Measurements from ENCODE around the gene NAA50.
A peak's percentile ranks its signal among the peaks of the same experiment; 100 is the strongest.

NAA50 gene

DNA sequence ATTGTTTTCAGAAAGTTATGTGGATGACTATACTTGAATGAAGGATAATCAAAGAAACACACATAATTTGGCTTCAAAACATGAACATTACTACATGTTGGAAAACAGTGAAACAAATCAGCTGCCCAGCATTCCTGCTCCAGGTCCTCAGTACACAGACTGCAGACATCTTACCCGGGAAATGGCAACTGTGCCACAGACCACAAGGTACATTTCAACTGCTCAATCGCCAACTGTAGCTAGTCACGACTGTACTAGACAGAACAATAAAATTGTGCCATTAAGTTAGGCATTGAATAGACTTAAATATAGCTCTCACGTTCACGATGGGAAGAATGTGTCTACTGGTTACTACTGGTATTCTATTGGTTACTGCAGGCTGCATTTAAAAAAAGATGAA is 5.0 kb downstream of the NAA50 start:
- DNase-seq = no peak

DNA sequence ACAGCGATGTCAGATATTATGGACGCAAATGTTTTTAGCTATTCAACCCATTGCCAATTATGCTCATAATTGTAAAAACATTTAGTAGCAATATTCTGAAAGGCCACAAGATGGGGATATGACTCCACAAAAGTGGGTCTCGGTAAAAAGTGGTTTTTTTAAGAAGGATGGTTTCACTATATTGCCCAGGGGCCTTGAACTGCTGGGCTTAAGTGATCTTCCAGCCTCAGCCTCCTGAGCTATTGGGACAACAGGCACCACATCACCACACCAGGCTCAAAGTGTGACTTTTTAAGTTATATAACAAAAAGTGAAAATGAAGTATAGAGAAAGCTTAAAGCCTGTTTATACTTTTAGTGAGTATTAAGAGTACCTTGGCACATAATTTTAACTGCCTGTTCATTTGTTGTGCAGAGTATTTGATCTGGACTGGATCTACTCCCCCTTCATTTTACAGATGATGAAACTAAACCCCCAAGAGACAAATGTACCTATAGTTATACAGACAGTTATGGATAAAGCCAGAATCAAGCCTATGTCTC is 9.4 kb downstream of the NAA50 start:
- DNase-seq = peak in 1 of 2 donors; percentile 46

DNA sequence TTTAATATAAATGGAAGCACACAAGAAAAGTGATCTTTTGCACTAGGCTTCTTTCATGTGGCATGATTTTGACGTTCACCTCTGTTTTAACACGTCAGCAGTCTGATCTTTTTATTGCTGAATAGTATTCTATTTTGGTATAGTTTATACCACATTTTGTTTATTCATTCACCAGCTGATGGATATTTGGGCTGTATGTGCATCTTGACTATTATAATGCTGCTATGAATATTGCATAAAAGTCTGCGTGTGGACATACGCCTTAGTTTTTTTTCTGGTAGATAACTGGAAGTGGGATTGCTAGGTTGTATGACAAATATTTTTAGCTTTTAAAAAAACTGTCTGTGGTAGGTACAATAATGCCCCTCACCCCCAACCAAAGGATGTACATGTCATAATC is 14.4 kb downstream of the NAA50 start:
- no peak for DNase-seq

DNA sequence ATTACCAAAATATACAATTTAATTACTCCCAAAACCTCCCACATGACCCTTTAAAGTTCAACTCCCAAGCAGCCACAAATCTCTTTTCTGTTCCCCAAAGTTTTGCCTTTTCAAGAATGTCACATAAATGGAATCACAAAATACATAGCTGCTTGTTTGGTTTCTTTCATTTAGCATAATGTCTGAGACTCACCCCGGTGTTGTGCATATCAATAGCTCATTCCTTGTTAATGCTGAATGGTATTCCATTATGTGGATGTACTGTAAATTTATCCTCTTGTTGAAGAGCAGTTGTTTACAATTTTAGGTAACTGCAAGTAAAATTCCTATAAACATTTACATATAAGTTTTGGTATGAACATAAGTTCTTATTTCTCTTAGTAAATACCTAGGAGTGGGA is 15.5 kb downstream of the NAA50 start:
- no peak for DNase-seq

DNA sequence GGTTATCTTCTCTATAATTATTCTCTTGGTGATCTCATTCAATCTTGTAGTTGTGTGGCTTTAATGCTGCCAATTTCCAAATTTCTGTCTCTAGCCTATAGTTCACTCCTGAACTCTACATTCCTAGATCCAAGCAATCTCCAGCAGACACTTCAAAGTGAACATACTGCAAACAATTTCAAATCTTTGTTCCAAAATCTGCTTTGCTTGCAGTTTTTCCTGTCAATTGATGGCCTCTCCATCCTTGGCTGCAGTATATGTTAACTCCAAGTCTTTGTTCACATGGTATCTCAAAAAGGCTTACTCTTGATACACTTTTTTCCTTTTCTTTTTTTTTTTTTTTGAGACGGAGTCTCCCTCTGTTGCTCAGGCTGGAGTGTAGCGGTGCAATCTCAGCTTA is 17.4 kb downstream of the NAA50 start:
- no peak for DNase-seq

DNA sequence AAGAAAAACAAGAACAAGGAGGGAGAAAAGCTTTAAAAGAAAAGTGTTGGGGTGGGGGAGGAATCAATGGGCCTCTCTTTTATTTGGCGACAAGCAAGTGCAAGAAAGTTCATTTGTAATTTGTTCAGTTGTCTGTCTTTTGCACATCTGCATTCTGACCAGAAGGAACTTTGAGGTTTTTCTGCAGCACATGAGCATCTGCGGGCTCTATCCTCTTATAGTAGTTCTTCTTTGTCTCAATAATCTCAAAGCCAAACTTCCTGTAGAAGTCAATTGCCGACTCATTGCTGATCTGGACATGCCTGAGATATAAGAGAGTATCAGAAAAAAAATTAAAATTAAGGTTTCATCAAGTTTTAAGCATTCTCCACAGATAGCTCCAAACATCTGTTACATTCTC is 24.4 kb downstream of the NAA50 start:
- peak in 1 of 2 donors; percentile 18 for DNase-seq

DNA sequence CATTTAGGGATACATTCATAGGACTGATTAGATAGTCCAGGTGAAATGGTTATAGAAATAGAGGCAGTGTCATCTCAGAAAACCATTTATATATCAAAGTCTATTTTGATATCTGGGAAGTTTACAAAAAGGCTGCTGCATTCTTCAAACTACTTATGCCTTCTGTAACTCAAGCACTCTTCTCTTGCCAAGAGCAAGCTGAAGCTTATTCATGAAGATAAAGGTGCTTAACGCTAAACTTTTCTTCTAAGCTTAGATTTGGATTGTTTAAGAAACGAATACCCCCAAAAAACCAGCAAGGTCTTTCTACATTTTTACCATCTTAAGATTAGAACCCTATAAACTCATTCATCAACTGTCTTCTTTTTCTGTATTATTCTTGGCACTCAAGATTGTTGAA is 26.3 kb downstream of the NAA50 start:
- no peak for DNase-seq

DNA sequence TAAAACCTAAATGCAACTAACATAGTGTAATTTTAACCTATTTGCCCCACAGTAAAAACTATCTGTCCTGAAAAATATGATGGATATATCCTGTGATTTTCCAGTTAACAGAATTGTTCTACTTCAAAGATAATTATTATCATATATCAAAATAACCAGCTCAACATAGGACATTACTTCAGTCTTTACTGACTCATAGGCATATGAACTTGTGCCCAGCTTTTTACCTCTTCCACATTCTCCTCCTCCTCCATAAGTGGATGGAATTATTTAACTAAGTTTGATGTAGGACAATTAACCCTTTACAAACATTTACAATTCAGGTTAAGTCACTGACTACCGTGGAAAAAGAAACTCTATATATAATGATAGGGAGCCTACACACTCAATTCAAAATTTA is 26.8 kb downstream of the NAA50 start:
- DNase-seq = no peak

DNA sequence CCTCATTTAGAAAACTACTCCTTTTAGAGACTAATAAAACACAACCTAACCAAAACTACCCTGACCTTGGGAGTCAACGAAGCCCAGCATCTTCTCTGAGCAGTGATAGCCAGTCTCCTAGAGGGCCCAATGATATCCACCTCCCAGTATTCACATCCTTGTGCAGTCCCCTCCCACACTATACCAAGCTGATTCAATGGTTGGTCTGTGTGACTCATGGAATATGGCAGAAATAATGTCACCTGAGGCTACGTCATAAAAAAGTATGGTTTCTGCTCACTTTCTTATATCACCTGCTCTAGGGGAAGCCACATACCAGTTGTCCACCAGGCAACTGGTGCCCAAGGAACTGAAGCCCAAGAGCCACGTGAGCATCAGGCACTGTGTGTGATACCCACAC is 28.2 kb downstream of the NAA50 start:
- no peak for DNase-seq

DNA sequence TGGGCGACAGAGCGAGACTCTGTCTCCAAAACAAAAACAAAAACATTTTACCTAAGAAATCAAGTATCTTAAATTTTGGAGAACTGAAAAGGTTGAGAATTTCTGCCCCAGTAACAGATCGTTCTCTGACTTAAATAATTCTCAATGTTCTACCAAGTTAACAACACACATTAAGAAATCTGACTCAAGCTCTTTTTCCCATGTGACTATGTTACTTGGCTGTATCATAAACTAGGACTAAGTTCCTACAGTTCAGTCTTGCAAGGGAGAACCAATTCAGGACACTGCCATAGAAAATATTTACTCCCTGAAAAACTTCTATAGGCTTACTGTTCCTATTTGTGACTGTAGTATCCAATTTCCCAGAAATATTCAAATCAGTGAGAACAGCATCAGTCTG is 28.7 kb downstream of the NAA50 start:
- DNase-seq = no peak

DNA sequence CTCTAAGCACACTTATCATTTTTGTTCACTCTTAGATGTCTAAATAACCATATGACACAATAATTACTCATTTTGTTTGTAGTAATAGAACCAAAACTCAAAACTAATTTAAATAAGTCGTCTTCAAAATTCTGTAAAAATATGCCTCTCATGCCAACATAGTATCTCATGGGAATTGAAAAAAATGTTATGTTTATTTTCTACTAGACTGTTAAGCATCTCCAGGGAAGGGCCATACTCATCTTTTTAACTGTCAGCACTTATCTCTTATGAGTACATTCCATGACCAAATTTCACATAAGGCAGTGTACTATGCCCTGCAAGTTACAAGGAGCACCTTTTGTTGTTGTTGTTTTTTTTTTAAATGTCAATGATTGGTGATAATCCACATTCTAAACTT is 31.3 kb downstream of the NAA50 start:
- DNase-seq = no peak

DNA sequence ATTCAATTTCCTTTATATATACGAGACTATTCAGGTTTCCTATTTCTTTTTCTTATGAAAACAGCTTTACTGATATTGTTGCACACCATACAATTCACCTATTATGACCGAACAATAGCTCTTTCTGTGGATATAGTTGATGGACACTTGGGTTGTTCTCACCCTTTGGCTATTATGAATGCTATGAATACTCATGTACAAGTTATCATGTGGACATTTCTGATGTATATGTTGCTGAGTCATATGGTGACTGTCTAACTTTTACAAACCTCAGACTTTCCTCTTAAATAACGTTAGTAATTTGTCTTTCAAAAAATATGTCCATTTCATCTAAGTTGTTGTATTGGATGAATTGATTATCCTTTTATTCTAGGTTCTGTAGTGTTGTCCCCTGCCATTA is 33.9 kb downstream of the NAA50 start:
- no peak for DNase-seq

DNA sequence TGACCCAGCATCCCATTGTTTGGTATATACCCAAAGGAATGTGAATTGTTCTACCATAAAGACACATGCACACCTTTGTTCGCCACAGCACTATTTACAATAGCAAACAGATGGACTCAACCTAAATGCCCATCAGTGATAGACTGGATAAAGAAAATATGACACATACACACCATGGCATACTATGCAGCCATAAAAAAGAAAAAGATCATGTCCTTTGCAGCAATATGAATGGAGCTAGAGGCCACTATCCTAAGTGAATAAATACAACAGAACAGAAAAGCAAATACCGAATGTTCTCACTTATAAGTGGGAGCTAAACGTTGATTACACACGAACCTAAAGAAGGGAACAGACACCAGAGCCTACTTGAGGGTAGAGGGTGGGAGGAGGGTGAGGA is 38.2 kb downstream of the NAA50 start:
- DNase-seq = no peak

DNA sequence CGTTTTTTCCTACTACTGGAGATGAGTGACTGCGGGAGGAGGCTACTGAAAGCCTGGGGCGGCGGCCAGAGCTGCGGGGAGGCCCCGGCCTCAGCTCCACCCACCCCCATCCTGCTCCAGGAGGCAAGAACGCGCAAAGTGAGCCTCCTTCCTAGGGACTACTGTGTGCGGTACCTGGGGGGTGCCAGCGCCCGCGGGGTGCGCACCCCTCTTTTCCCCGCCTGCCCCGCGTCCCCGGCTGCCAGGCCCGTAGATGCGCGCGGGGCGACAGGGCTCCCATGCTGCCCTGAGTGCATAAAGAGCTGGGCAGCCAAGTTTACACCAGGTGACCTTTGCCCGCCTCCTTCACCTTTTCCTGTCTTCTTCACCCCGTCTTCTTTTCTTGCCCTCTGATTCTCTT is 47.1 kb downstream of the NAA50 start:
- DNase-seq = no peak

DNA sequence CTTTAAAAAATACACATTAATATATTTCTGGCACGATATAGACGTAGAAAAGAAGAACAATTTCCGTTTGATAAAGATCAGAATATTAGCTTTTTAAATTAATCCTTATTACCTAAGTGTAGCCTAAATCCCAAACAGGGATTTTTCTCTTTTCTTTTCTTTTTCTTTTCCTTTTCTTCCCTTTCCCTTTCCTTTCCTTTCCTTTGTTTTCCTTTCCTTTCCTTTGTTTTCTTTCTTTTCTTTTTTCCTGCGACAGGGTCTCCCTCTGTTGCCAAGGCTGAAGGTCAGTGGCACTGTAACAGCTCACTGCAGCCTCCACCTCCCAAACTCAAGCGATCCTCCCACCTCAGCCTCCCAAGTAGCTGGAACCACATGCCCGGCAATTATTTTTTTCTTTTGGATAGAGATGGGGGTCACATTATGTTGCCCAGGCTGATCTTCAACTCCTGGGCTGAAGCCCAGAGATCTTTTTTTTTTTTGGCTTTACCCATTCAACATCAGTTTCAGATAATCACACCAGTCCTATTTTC is 47.8 kb downstream of the NAA50 start:
- no peak for DNase-seq

DNA sequence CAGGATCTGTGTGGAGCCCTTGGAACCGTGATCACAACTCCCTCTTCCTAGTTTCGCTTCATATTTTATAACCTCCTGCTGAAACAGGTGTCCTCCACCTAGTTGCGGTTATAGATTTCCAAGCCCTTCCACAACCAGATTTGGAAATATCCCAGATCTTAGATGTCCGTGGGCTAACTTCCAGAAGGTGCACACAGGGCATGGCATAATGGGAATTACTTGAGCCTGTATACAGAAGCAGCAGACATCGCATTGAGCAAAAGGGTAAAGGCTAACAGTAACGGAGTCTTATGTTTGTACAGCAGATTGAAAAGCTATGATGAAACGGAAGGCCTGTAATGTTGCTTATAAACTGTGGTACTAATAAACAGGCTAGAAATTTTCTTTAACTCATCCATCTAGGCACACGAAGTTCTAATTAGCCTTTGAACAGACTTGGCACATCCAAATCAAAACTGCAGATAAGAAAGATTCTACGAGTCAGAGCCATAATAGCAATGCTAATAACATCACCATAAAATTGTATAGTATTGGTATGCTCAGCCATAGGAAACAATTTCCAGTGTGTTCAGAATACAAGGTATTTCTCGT is 48.5 kb downstream of the NAA50 start:
- DNase-seq = no peak

DNA sequence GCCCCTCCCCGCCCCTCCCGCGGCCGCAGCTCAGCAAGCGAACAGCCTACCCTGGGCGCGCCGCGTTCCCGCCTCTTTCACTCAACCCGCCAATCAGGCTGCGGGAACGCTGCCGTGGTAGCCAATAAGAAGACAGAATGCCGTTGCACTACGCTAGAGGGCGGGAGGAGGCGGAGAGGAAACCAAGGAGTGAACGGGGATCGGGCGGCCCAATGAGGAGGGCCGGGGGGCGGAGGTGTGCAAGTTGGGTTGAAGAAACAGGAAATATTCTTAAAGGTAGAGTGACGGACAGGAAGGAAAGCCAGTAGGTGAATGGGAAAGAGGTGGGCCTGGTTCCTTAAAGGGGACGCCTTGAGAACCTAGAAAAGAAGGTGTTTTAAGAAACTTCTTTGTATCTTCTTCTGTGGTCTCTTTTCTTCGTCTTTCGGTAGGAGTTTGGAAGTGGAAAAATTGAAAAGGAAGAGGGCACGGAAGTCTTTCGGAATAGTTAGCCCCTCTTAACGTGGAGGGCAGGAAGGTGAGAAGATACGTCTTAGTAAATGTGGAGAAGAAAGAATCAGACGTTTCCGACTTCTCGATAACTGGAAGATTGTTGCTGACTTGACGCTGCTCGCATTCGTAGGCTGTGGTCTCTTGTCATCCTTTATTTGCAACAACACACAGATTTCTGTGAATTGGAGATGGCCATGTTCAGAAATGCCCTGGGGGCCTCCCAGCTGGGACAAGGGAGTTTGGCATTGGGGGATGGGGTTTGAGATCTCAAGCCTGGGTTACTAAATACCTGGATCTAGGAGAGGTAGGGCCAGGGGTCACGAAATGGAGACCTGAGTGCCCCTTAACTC is 49.2 kb downstream of the NAA50 start:
- peak; percentile 80 to 100 for DNase-seq

DNA sequence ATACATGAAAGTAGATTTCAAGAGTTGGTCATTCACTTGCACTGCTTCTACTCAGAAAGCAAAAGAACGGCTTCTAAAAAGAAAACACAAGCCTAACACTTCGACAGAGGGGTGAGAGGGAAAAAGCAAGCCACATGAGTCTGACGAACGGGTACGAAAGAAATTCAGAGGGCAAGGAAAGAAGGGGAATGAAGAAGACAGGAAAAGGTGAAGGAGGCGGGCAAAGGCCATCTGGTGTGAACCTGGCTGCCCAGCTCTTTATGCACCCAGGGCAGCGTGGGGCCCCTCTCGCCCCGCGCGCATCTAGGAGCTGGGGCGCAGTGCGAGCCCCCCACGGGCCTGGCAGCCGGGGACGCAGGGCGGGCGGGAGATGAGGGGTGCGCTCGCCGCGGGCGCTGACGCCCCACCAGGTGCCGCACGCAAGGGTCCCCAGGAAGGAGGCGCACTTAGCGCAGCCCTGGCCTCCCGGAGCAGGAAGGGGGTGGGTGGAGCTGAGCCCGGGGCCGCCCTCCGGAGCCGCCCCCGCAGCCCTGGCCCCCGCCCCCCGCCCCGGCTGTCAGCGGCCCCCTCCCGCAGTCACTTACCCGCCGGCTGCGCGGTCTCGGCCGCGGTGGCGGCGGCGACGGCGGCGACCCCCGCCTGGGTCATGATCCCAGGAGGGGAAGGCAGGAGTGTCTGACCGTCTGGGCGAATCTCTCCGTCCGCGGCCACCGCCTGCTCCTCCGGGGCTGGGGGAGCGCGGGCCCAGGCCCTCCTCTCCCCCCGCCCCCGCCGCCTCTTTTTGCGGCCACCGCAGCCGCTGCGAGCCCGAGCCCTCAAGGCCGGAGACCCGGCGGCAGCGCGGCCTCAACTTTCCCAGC is 50.0 kb downstream of the NAA50 start, which contains the start of gene USF3:
USF3 (minus strand) TSS at position 857 of the 860 bp plus-strand sequence. CDS start 21,764 bp downstream, outside the sequence.
- peak; percentile 23 to 64 for DNase-seq

DNA sequence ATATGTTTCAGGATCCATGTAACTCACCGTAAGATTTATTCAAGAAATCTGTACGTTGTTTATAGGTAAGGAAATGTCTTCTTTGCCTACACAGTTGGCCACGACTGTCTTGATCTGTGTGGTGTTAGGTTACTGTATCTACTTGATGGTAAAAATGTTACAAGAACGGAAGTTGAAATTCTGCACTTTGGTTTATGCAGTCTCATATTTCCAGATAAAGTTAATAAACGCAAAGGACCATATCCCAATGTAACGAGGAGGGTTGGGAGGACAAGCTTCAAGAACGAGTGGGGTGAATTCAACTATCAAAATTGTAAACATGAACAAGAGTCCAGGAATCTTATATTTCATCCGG is 50.6 kb downstream of the NAA50 start:
- DNase-seq = no peak

DNA sequence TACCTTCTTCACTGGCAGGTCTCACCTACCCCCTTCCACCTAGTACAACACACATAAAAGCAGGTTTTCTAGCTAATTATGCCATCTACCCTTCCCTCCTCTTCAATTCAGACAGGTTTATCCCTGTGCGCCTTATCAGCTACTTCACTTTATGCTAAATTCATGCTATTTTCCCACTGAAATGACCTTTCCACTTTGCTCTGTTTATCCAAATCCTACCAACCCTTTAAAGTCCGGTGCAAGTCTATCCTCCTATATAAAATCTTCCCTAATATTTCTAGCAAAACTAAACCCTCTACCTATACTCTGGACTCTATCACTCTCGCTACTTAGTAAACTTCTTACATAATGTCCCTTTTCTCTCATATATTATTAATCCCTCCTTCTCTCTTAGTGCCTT is 55.6 kb downstream of the NAA50 start:
- DNase-seq = no peak

DNA sequence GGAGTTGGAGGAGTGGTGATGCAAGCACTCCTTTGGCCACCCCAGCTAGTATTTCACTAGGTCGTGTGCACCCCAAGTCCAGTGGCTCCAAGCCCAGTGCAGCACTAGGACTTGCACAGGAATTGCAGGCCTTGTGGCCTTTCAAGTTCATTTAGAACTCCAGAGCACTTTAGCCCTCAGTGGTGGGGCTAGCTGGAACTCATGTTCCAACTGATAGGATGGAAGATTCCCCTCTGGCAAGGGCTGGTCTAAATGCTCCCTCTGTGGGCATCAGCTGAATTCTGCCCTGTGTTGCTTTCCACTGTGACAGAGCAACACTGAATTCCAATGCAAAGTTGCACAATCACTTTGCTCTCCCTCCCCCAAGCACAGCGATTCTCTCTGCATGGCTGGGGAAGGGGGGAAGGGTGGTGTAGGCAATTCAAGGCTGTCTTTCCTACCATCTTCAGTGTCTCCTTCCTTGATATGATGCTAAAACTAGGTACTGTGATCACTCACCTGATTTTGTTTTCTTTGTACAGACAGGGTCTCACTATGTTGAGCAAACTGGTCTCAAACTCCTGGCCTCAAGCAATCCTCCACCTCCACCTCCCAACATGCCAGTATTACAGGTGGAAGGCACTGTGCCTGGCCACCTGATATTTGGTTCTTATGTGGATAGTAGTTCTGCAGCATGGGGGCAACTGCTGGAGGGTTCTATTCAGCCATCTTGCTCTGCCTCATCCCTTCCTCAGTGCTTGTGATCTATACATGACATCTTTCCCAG is 59.9 kb downstream of the NAA50 start:
- no peak for DNase-seq

DNA sequence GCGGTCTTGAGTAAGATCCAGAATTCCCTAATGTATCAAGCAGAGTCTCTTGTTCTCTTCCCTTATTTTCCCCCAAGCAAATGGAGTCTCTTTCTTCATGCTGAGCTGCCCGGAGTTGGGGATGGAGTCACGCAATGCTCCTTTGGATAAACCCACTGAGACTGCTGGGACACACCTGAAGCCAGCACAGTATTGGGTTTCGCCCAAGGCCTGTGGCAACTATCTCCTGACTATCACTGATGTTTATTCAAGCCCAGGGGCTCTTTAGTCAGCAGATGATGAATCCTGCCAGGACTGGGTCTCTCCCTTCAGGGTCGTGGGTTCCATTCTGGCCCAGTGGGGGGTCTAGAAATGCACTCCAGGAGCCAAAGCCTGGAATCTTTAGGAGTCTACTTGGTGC is 60.9 kb downstream of the NAA50 start:
- no peak for DNase-seq

All from bone marrow (tissue), 2 donors.